A549 (cell line): ENCODE measurements around the gene BBX. TPM values are rescaled to one million over a fixed set of nuclear protein-coding genes. Genes with fewer than 3 reads are reported as not detected.

Source experiments
- ATAC-seq, 2 experiments: fragments of 200-7000 bp in 1 of 2; fragments of >200 bp in 1 of 2; cut with Nextera tagmentation in 1 of 2; cut with Tn5 transposase in 1 of 2; 3 replicates each; pipeline versions ENCODE4 v1.8.0 to v1.9.1; 2018 to 2020; ENCODE audit warnings: mild to moderate bottlenecking in 1 of 2, moderate library complexity in 1 of 2
- CTCF ChIA-PET: fragments of 300-600 bp; sonication (Branson Sonifier 250); formaldehyde crosslinking; extraction: SDS; loops from one replicate; lab custom pipeline; 2021; ENCODE audit warnings: antibody characterized with exemption, inconsistent platforms; lab: Yijun Ruan, JAX
- POLR2A ChIA-PET: fragments of 350-600 bp; formaldehyde crosslinking; extraction: SDS; loops from one replicate; lab custom pipeline; 2021; ENCODE audit warnings: antibody characterized with exemption, inconsistent platforms; lab: Yijun Ruan, JAX
- DNase-seq, 2 experiments: peaks; one replicate each; pipeline versions ENCODE4 v3.0.0 to v3.0.0-alpha.2; 2011 to 2016; ENCODE audit warnings: low read depth in 1 of 2, low spot score in 1 of 2
- FAIRE-seq: peaks from 2 replicates; lab custom pipeline; 2011; peaks lifted over from hg19 to GRCh38; lab: Jason Lieb, UNC
- H3K27ac ChIP-seq, 2 experiments: fragments of >200 bp; sonication (Bioruptor Twin); formaldehyde crosslinking; 3 replicates each; pipeline ENCODE4 v1.5.1; 2016 to 2017
- H3K4me1 ChIP-seq: fragments of >200 bp; sonication (Bioruptor Twin); formaldehyde crosslinking; 3 replicates; pipeline ENCODE4 v1.6.1; 2016
- H3K4me2 ChIP-seq: fragments of >200 bp; sonication (Bioruptor Twin); formaldehyde crosslinking; 3 replicates; pipeline ENCODE4 v1.6.1; 2016
- H3K4me3 ChIP-seq: fragments of >200 bp; sonication (Bioruptor Twin); formaldehyde crosslinking; 3 replicates; pipeline ENCODE4 v1.5.1; 2016
- H3K9me3 ChIP-seq: fragments of >200 bp; sonication (Bioruptor Twin); formaldehyde crosslinking; 3 replicates; pipeline ENCODE4 v1.6.1; 2016
- BHLHE40 ChIP-seq: IDR thresholded peaks from 2 replicates; pipeline ENCODE4 v1.6.1; 2012; ENCODE audit warnings: low read depth, low read length, inconsistent platforms
- CBX8 ChIP-seq: fragments of 200-600 bp; sonication (generic); IDR thresholded peaks from 2 replicates; pipeline ENCODE4 v1.6.1; 2016
- CEBPB ChIP-seq, 2 experiments: fragments of >200 bp in 1 of 2; sonication (Bioruptor Twin) in 1 of 2; formaldehyde crosslinking in 1 of 2; IDR thresholded peaks; 2 replicates each; pipeline ENCODE4 v1.6.1; 2012 to 2016
- CTCF ChIP-seq: fragments of >200 bp; sonication (Bioruptor Twin); formaldehyde crosslinking; IDR thresholded peaks from 3 replicates; pipeline ENCODE4 v1.5.1; 2016
- ESRRA ChIP-seq: fragments of 150-350 bp; IDR thresholded peaks from 2 replicates; pipeline ENCODE4 v1.6.1; 2014; ENCODE audit warnings: mild to moderate bottlenecking, low read length, borderline replicate concordance
- JUN ChIP-seq, 2 experiments: fragments of >200 bp; sonication (Bioruptor Twin); formaldehyde crosslinking; IDR thresholded peaks; 2 replicates in 1 of 2; 3 replicates in 1 of 2; pipeline ENCODE4 v1.6.1; 2016 to 2017
- JUNB ChIP-seq: fragments of >200 bp; sonication (Bioruptor Twin); formaldehyde crosslinking; IDR thresholded peaks from 2 replicates; pipeline ENCODE4 v1.6.1; 2016
- MAZ ChIP-seq: fragments of 150-350 bp; IDR thresholded peaks from 2 replicates; pipeline ENCODE4 v1.6.1; 2014; ENCODE audit warnings: antibody characterized with exemption, low read depth, low read length, borderline replicate concordance
- MYC ChIP-seq: IDR thresholded peaks from 2 replicates; pipeline ENCODE4 v1.6.1; 2012; ENCODE audit warnings: mild to moderate bottlenecking, inconsistent platforms, low read length, improper control_type of control experiment, borderline replicate concordance
- NPAS2 ChIP-seq: fragments of 250-450 bp; sonication (Bioruptor Pico); IDR thresholded peaks from 2 replicates; pipeline ENCODE4 v1.8.0; 2022; ENCODE audit warnings: mild to moderate bottlenecking, moderate library complexity, borderline replicate concordance
- POLR2A ChIP-seq: IDR thresholded peaks from 2 replicates; pipeline ENCODE4 v1.6.1; 2012; ENCODE audit warnings: mild to moderate bottlenecking, low read length
- RAD21 ChIP-seq, 2 experiments: fragments of >200 bp in 1 of 2; sonication (Bioruptor Twin) in 1 of 2; formaldehyde crosslinking in 1 of 2; IDR thresholded peaks in 1 of 2; conservative IDR thresholded peaks in 1 of 2; 2 replicates in 1 of 2; 3 replicates in 1 of 2; pipeline ENCODE4 v1.6.1; 2012 to 2018; ENCODE audit warnings: inconsistent platforms in 1 of 2
- RCOR1 ChIP-seq: fragments of 150-350 bp; IDR thresholded peaks from 2 replicates; pipeline ENCODE4 v1.6.1; 2014; ENCODE audit warnings: antibody characterized with exemption, low read length, low read depth
- TP53 ChIP-seq: fragments of 250-450 bp; sonication (Bioruptor Pico); IDR thresholded peaks from 2 replicates; pipeline ENCODE4 v1.5.0; 2021; ENCODE audit warnings: mild to moderate bottlenecking, moderate library complexity
- WGBS: methylation state at CpG from one replicate; pipeline ENCODE4 v1.1.6; 2017; ENCODE audit errors: missing lambda C conversion rate; 5-methylcytosine and 5-hydroxymethylcytosine counted together
- polyA plus RNA-seq, 4 experiments: library from polyadenylated mRNA; depleted of rRNA in 3 of 4; stranded (reverse); fragments of >200 nt; fragmentation: RNase III in 1 of 4; extraction: RNeasy Plus Mini Kit Qiagen cat#74134 plus additional on column Dnase treatment in 1 of 4; gene quantifications; 2 replicates in 3 of 4; 3 replicates in 1 of 4; pipeline ENCODE4 v1.2.3, GENCODE V29; 2011 to 2017
- TF ChIP-seq, protein P1 (sequence below): fragments of 450-650 bp; IDR thresholded peaks from 2 replicates; pipeline ENCODE4 v1.6.1; 2014; ENCODE audit warnings: antibody characterized with exemption
- TF ChIP-seq, protein P2 (sequence below): IDR thresholded peaks from 2 replicates; pipeline ENCODE4 v1.6.1; 2012; ENCODE audit warnings: low read depth, borderline replicate concordance
- TF ChIP-seq, protein P3 (sequence below): fragments of 200-600 bp; sonication (generic); IDR thresholded peaks from 2 replicates; pipeline ENCODE4 v1.6.1; 2016; ENCODE audit warnings: antibody characterized with exemption, mild to moderate bottlenecking, moderate library complexity
- TF ChIP-seq, protein P4 (sequence below): fragments of >200 bp; sonication (Bioruptor Twin); formaldehyde crosslinking; IDR thresholded peaks from 2 replicates; pipeline ENCODE4 v1.6.1; 2016

Gene BBX
- polyA plus RNA-seq, 2 of the 4 experiments (the other 2 are of a cell fraction): 16.7 to 62.8 TPM

- ATAC-seq: peak in 1 of 2 experiments; percentile 27; a peak in 1 of 6 replicates
- FAIRE-seq: no peak
- 91% methylated on average over 8 of the region's 8 CpGs for WGBS
- POLR2A ChIA-PET: no interaction called here
- Histone ChIP-seq H3K4me2 (no peak overlapping the region), H3K4me3 (no peak overlapping the region), H3K27ac (no peak overlapping the region), H3K9me3 (no peaks in the 10 kb centered on the region), H3K4me1 (no peaks in the 10 kb centered on the region)
- DNase-seq: peak in 1 of 2 experiments; percentile 2
- CTCF ChIA-PET: interaction anchor here (0.6 to 1.7 kb wide), 4 partner anchors 17 to 285 kb away, joined by 3 to 4 read pairs (median 4); no protein-coding TSS in a partner anchor
- peak; percentile 26; the same call in 1 of the 3 replicates for TF ChIP-seq CTCF
- TF ChIP-seq CEBPB (IDR thresholded peaks at IDR 0.05): no peak
- TF ChIP-seq BHLHE40: no peak
- TF ChIP-seq RAD21 (conservative IDR thresholded peaks at IDR 0.05 in 1 of 2, IDR thresholded peaks at IDR 0.05 in 1 of 2): peak in 1 of 2 experiments; percentile 33; a peak in 2 of 5 replicates
Observed at GRCh38 chr3:107794664-107795443, 272.1 kb downstream of the BBX start.

- no peaks in the 10 kb centered on the region for H3K4me1 ChIP-seq
- no peak overlapping the region for H3K4me2 ChIP-seq
- TF ChIP-seq, protein P1, sequence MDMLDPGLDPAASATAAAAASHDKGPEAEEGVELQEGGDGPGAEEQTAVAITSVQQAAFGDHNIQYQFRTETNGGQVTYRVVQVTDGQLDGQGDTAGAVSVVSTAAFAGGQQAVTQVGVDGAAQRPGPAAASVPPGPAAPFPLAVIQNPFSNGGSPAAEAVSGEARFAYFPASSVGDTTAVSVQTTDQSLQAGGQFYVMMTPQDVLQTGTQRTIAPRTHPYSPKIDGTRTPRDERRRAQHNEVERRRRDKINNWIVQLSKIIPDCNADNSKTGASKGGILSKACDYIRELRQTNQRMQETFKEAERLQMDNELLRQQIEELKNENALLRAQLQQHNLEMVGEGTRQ: no peak
- TF ChIP-seq JUNB (no peak), TP53 (CRISPR knock-in tag) (no peak), NPAS2 (CRISPR knock-in tag) (no peak), MAZ (no peak), ESRRA (no peak), JUN (IDR thresholded peaks at IDR 0.05) (no peak)
- TF ChIP-seq, protein P2, sequence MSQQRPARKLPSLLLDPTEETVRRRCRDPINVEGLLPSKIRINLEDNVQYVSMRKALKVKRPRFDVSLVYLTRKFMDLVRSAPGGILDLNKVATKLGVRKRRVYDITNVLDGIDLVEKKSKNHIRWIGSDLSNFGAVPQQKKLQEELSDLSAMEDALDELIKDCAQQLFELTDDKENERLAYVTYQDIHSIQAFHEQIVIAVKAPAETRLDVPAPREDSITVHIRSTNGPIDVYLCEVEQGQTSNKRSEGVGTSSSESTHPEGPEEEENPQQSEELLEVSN: no peak
- no peak overlapping the region for H3K4me3 ChIP-seq
- no peak for FAIRE-seq
- DNase-seq: no peak
- ChIA-PET CTCF (interaction anchor here (0.6 to 1.7 kb wide), 2 partner anchors 105 to 284 kb away, joined by 3 to 4 read pairs; no protein-coding TSS in a partner anchor), POLR2A (no interaction called here)
- no peak for ATAC-seq
- no peaks in the 10 kb centered on the region for H3K9me3 ChIP-seq
- WGBS: 95% methylated on average over 3 of the region's 3 CpGs
- H3K27ac ChIP-seq: no peak overlapping the region
Observed at GRCh38 chr3:107795514-107796094, 272.8 kb downstream of the BBX start.

DNA sequence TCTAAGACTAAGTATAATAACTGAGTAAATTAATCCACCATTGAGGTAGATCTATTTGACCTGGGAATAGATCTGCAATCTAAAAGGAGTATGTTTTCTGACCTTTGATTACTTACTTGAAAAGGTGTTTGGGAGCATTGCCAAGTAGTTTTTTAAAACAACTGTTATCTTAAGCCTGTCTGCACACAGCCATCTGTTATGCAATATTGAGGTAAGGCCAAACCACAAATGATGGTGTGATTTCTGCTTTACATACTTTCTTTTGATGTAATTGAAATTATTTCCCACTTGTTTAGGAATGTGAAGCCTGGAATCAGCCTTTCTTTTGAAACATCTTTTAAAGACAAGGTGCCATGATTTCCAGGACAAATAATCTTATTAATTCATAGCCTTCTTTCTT is 274.0 kb downstream of the BBX start:
- H3K4me2 ChIP-seq: no peak overlapping the region
- no peak for FAIRE-seq
- TF ChIP-seq, protein P3, sequence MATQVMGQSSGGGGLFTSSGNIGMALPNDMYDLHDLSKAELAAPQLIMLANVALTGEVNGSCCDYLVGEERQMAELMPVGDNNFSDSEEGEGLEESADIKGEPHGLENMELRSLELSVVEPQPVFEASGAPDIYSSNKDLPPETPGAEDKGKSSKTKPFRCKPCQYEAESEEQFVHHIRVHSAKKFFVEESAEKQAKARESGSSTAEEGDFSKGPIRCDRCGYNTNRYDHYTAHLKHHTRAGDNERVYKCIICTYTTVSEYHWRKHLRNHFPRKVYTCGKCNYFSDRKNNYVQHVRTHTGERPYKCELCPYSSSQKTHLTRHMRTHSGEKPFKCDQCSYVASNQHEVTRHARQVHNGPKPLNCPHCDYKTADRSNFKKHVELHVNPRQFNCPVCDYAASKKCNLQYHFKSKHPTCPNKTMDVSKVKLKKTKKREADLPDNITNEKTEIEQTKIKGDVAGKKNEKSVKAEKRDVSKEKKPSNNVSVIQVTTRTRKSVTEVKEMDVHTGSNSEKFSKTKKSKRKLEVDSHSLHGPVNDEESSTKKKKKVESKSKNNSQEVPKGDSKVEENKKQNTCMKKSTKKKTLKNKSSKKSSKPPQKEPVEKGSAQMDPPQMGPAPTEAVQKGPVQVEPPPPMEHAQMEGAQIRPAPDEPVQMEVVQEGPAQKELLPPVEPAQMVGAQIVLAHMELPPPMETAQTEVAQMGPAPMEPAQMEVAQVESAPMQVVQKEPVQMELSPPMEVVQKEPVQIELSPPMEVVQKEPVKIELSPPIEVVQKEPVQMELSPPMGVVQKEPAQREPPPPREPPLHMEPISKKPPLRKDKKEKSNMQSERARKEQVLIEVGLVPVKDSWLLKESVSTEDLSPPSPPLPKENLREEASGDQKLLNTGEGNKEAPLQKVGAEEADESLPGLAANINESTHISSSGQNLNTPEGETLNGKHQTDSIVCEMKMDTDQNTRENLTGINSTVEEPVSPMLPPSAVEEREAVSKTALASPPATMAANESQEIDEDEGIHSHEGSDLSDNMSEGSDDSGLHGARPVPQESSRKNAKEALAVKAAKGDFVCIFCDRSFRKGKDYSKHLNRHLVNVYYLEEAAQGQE: no peak
- TF ChIP-seq BHLHE40 (no peak), CEBPB (IDR thresholded peaks at IDR 0.05) (no peak), POLR2A (no peak), MYC (no peak), CBX8 (no peak), MAZ (no peak), RCOR1 (no peak)
- TF ChIP-seq, protein P4, sequence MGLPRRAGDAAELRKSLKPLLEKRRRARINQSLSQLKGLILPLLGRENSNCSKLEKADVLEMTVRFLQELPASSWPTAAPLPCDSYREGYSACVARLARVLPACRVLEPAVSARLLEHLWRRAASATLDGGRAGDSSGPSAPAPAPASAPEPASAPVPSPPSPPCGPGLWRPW: no peak
- TF ChIP-seq, all 56 proteins: peak for 0
- Histone ChIP-seq H3K4me3 (no peak overlapping the region), H3K9me3 (no peaks in the 10 kb centered on the region), H3K4me1 (no peaks in the 10 kb centered on the region), H3K27ac (no peak overlapping the region)
- POLR2A ChIA-PET: no interaction called here
- CTCF ChIA-PET: no interaction called here
- ATAC-seq (no peak), DNase-seq (no peak)
